HepG2 (cell line): ENCODE measurements around the gene NPB. TPM values are rescaled to one million over a fixed set of nuclear protein-coding genes. Genes with fewer than 3 reads are reported as not detected.

Experiments
- ATAC-seq: fragments of 200-7000 bp; cut with Tn5 transposase; 3 replicates; pipeline ENCODE4 v1.9.1; 2020; ENCODE audit warnings: mild to moderate bottlenecking, moderate library complexity
- BruUV-seq: library from RNA; stranded (reverse); fragments of 400-500 nt; replicated peaks from 2 replicates; lab custom pipeline; 2021; lab: Mats Ljungman, UMichigan
- CTCF ChIA-PET: fragments of 300-600 bp; formaldehyde crosslinking; extraction: SDS; loops from one replicate; lab custom pipeline; 2021; ENCODE audit warnings: low total read pairs, inconsistent platforms, low intra/inter-chr PET ratio; lab: Yijun Ruan, JAX
- POLR2A ChIA-PET: fragments of 350-600 bp; sonication (Branson Sonifier 250); formaldehyde crosslinking; loops from one replicate; lab custom pipeline; 2020; ENCODE audit warnings: antibody characterized with exemption, inconsistent platforms; lab: Yijun Ruan, JAX
- DNase-seq: peaks from one replicate; pipeline ENCODE4 v3.0.0-alpha.2; 2015; ENCODE audit warnings: low spot score
- FAIRE-seq: peaks from 3 replicates; lab custom pipeline; 2011; peaks lifted over from hg19 to GRCh38; lab: Jason Lieb, UNC
- H2AFZ ChIP-seq: one replicate; pipeline ENCODE4 v1.6.1; 2011; ENCODE audit warnings: low read length, inconsistent platforms
- H3K27ac ChIP-seq: fragments of 300-600 bp; 3 replicates; pipeline ENCODE4 v1.8.0; 2011; ENCODE audit warnings: mixed run types, mild to moderate bottlenecking, mixed read lengths, low read length, inconsistent platforms; ENCODE audit not compliant: insufficient read depth; ENCODE audit errors: extremely low read length
- H3K27me3 ChIP-seq, 2 experiments: fragments of 200-600 bp in 1 of 2; 2 replicates in 1 of 2; 3 replicates in 1 of 2; pipeline versions ENCODE4 v1.6.0 to v1.8.0; 2011; ENCODE audit warnings: low read length in 2 of 2, mild to moderate bottlenecking in 2 of 2, moderate library complexity in 2 of 2, inconsistent platforms in 1 of 2; ENCODE audit not compliant: insufficient read depth in 2 of 2, control insufficient read depth in 1 of 2
- H3K36me3 ChIP-seq, 2 experiments: fragments of 200-600 bp in 1 of 2; replicated peaks in 1 of 2; 2 replicates in 1 of 2; 3 replicates in 1 of 2; pipeline versions ENCODE4 v1.5.1 to v1.8.0; 2011; ENCODE audit warnings: low read length in 2 of 2, inconsistent platforms in 1 of 2; ENCODE audit not compliant: insufficient read depth in 2 of 2, control insufficient read depth in 1 of 2
- H3K4me1 ChIP-seq: 2 replicates; pipeline ENCODE4 v1.5.1; 2012; ENCODE audit warnings: low read length, inconsistent platforms; ENCODE audit not compliant: insufficient read depth
- H3K4me2 ChIP-seq: 2 replicates; pipeline ENCODE4 v1.6.0; 2011; ENCODE audit warnings: low read depth, low read length, inconsistent platforms
- H3K4me3 ChIP-seq, 3 experiments: fragments of 200-600 bp in 1 of 3; sonication (generic), shearing (Covaris generic) in 1 of 3; replicated peaks in 1 of 3; 2 replicates each; pipeline ENCODE4 v1.5.1; 2011 to 2016; ENCODE audit warnings: low read length in 3 of 3, inconsistent platforms in 2 of 3, low read depth in 2 of 3, mild to moderate bottlenecking in 2 of 3, control low read depth in 1 of 3, mixed read lengths in 1 of 3; ENCODE audit not compliant: insufficient read depth in 1 of 3
- H3K79me2 ChIP-seq: one replicate; pipeline ENCODE4 v1.6.1; 2011; ENCODE audit warnings: low read length, inconsistent platforms; ENCODE audit not compliant: insufficient read depth
- H3K9ac ChIP-seq: 2 replicates; pipeline ENCODE4 v1.6.0; 2011; ENCODE audit warnings: mild to moderate bottlenecking, low read depth, low read length, inconsistent platforms; ENCODE audit not compliant: insufficient read depth
- H3K9me3 ChIP-seq: 2 replicates; pipeline ENCODE4 v1.5.1; 2012; ENCODE audit warnings: mild to moderate bottlenecking, low read length
- H4K20me1 ChIP-seq: 2 replicates; pipeline ENCODE4 v1.6.0; 2011; ENCODE audit warnings: inconsistent platforms, mild to moderate bottlenecking, low read length, moderate library complexity; ENCODE audit not compliant: insufficient read depth
- AGO2 ChIP-seq: fragments of 200-400 bp; formaldehyde crosslinking; optimal IDR thresholded peaks from 2 replicates; pipeline ENCODE3; 2017; ENCODE audit warnings: mild to moderate bottlenecking, low read depth, low read length, moderate library complexity
- ARID3A ChIP-seq: IDR thresholded peaks from 2 replicates; pipeline ENCODE4 v1.6.1; 2012; ENCODE audit warnings: low read depth, low read length, improper control_type of control experiment
- ARNTL ChIP-seq: sonication (generic); formaldehyde crosslinking; IDR thresholded peaks from 2 replicates; pipeline ENCODE4 v1.4.0; 2020; ENCODE audit warnings: mild to moderate bottlenecking, missing genetic modification reagents
- FLYWCH1 ChIP-seq: sonication (generic); formaldehyde crosslinking; IDR thresholded peaks from 2 replicates; pipeline ENCODE4 v1.8.1; 2023; ENCODE audit warnings: mild to moderate bottlenecking, missing genetic modification reagents
- GFI1 ChIP-seq: sonication (generic); formaldehyde crosslinking; IDR thresholded peaks from 2 replicates; pipeline ENCODE4 v1.5.0; 2020; ENCODE audit warnings: missing genetic modification reagents, mild to moderate bottlenecking, borderline replicate concordance
- ISL2 ChIP-seq: sonication (generic); formaldehyde crosslinking; IDR thresholded peaks from 2 replicates; pipeline ENCODE4 v1.5.0; 2020; ENCODE audit warnings: missing genetic modification reagents
- NBN ChIP-seq: fragments of 450-650 bp; conservative IDR thresholded peaks from 2 replicates; pipeline ENCODE4 v1.6.1; 2017
- POLR2AphosphoS5 ChIP-seq: IDR thresholded peaks from 2 replicates; pipeline ENCODE4 v1.6.1; 2012; ENCODE audit warnings: low read depth, low read length
- SP5 ChIP-seq: IDR thresholded peaks from 2 replicates; pipeline ENCODE4 v1.6.1; 2016; ENCODE audit warnings: low read depth, borderline replicate concordance
- SYNCRIP ChIP-seq: fragments of 200-400 bp; formaldehyde crosslinking; IDR thresholded peaks from 2 replicates; pipeline ENCODE4 v1.6.1; 2018; ENCODE audit warnings: mild to moderate bottlenecking, low read depth, low read length; ENCODE audit not compliant: insufficient read depth
- YEATS4 ChIP-seq: sonication (generic); formaldehyde crosslinking; IDR thresholded peaks from 2 replicates; pipeline ENCODE4 v1.4.0; 2020; ENCODE audit warnings: missing genetic modification reagents, borderline replicate concordance
- ZNF12 ChIP-seq: sonication (generic); formaldehyde crosslinking; IDR thresholded peaks from 2 replicates; pipeline ENCODE4 v1.5.0; 2020; ENCODE audit warnings: missing genetic modification reagents
- ZNF549 ChIP-seq: sonication (generic); formaldehyde crosslinking; IDR thresholded peaks from 2 replicates; pipeline ENCODE4 v1.5.0; 2020; ENCODE audit warnings: missing genetic modification reagents
- ZNF569 ChIP-seq: sonication (generic); formaldehyde crosslinking; IDR thresholded peaks from 2 replicates; pipeline ENCODE4 v1.5.0; 2020; ENCODE audit warnings: mild to moderate bottlenecking, missing genetic modification reagents, moderate library complexity, borderline replicate concordance
- ZNF644 ChIP-seq: IDR thresholded peaks from 2 replicates; pipeline ENCODE4 v1.6.1; 2016; ENCODE audit warnings: low read depth
- ZNF687 ChIP-seq: sonication (generic); formaldehyde crosslinking; IDR thresholded peaks from 2 replicates; pipeline ENCODE4 v1.5.1; 2020; ENCODE audit warnings: mild to moderate bottlenecking, missing genetic modification reagents, moderate library complexity
- ZNF782 ChIP-seq: sonication (generic); formaldehyde crosslinking; IDR thresholded peaks from 2 replicates; pipeline ENCODE4 v1.4.0; 2020; ENCODE audit warnings: missing genetic modification reagents, mild to moderate bottlenecking, borderline replicate concordance
- ZSCAN29 ChIP-seq: sonication (generic); formaldehyde crosslinking; conservative IDR thresholded peaks from 2 replicates; pipeline ENCODE4 v1.4.0; 2020; ENCODE audit warnings: mild to moderate bottlenecking, missing genetic modification reagents
- WGBS: methylation state at CpG from one replicate; pipeline ENCODE4 v1.1.6; 2017; ENCODE audit warnings: low lambda C conversion rate; 5-methylcytosine and 5-hydroxymethylcytosine counted together
- in situ Hi-C: cut with HindIII; loops from 2 replicates; pipeline ENCODE4 v1.10.0; 2017; ENCODE audit warnings: low pct_unique_long_range_greater_than_20kb; ENCODE audit not compliant: extremely low pct_ligation_motif_present
- intact Hi-C: fragments of 100-400 bp; cut with micrococcal nuclease; formaldehyde crosslinking; loops from one replicate; pipeline ENCODE4 v1.10.0; 2022; ENCODE audit not compliant: unreplicated experiment
- polyA plus RNA-seq, 8 experiments: library from polyadenylated mRNA; depleted of rRNA in 3 of 8; stranded (reverse) in 7 of 8; unstranded in 1 of 8; fragments of >200 nt; fragmentation: Illumina TruSeq in 4 of 8; extraction: Trizol in 4 of 8; gene quantifications; 2 replicates each; pipeline versions ENCODE4 v1.2.1 to v1.2.3, GENCODE V29; 2011 to 2016; ENCODE audit warnings: low read depth in 4 of 8, missing spikeins in 1 of 8, mixed read lengths in 1 of 8; ENCODE audit not compliant: insufficient read depth in 1 of 8
- total RNA-seq, 5 experiments: library from RNA; depleted of rRNA; stranded (reverse); fragments of >200 nt; fragmentation: Illumina TruSeq; extraction: Trizol; gene quantifications; 2 replicates each; pipeline ENCODE4 v1.2.3, GENCODE V29; 2016; ENCODE audit warnings: low read depth in 1 of 5
- TF ChIP-seq, protein P1 (sequence below): IDR thresholded peaks from 2 replicates; pipeline ENCODE4 v1.6.1; 2016; ENCODE audit warnings: missing genetic modification reagents, missing compliant biosample characterization

Gene NPB
- total and polyA plus RNA-seq, 2 of the 13 experiments (the other 11 are each of a cell fraction or from before 2014, with no cell fraction given): 0.11 to 0.93 TPM

GRCh38 chr17:81920612-81921536 lies 18.8 kb downstream of the NPB start:
- no peaks in the 10 kb centered on the region for H3K27me3 ChIP-seq
- H3K9ac ChIP-seq: no peak overlapping the region
- peaks cover 21 to 31% of the 10 kb centered on the region in 2 experiments for H3K36me3 ChIP-seq
- H3K4me3 ChIP-seq: no peak overlapping the region
- FAIRE-seq (peak; percentile 53), DNase-seq (no peak), ATAC-seq (no peak)
- H3K9me3 ChIP-seq: no peaks in the 10 kb centered on the region
- peaks cover 51% of the 10 kb centered on the region for H3K4me1 ChIP-seq
- 96% methylated on average over 33 of the region's 33 CpGs for WGBS
- intact Hi-C loops: no loop called here
- H3K27ac ChIP-seq: no peak overlapping the region
- no peak overlapping the region for H2AFZ ChIP-seq
- H3K4me2 ChIP-seq: no peak overlapping the region
- CTCF ChIA-PET: no interaction called here
- BruUV-seq: no TSS peak
- H3K79me2 ChIP-seq: peaks cover 72% of the 10 kb centered on the region
- peaks cover 22% of the 10 kb centered on the region for H4K20me1 ChIP-seq
- in situ Hi-C loops: no loop called here
- POLR2A ChIA-PET: interaction anchor here (1.3 kb wide), 1 partner anchor 101 kb away, joined by 3 read pairs; the partner anchor contains the start of gene CENPX
- TF ChIP-seq POLR2AphosphoS5 (no peak), ZNF687 (CRISPR knock-in tag) (0 out of 2 replicates have a peak, but pooled peaks have one; percentile 32), ARNTL (no peak), FLYWCH1 (no peak), ZNF644 (CRISPR knock-in tag) (no peak), SP5 (no peak), ZNF549 (CRISPR knock-in tag) (no peak), ZNF782 (CRISPR knock-in tag) (no peak), SYNCRIP (no peak), ZSCAN29 (CRISPR knock-in tag) (no peak), ZNF12 (no peak), YEATS4 (CRISPR knock-in tag) (no peak), ZNF569 (CRISPR knock-in tag) (no peak), AGO2 (peak; percentile 94), GFI1 (no peak), ISL2 (CRISPR knock-in tag) (no peak), ARID3A (no peak), NBN (no peak)
- TF ChIP-seq, protein P1, sequence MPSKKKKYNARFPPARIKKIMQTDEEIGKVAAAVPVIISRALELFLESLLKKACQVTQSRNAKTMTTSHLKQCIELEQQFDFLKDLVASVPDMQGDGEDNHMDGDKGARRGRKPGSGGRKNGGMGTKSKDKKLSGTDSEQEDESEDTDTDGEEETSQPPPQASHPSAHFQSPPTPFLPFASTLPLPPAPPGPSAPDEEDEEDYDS (CRISPR knock-in tag): no peak
